Measurements from ENCODE around the gene SLCO1A2.

Gene SLCO1A2

GRCh38 chr12:21296751-21297406, 37.8 kb downstream of the SLCO1A2 start:
- no peaks in the 10 kb centered on the region for H3K4me1 ChIP-seq (ENCODE audit: insufficient read depth, low read length)

GRCh38 chr12:21296348-21296747, 38.4 kb downstream of the SLCO1A2 start:
- Histone ChIP-seq H3K9ac (ENCODE audit: low read depth, low read length) (no peak overlapping the region), H3K36me3 (ENCODE audit: insufficient read depth, low read length) (no peaks in the 10 kb centered on the region), H3K9me3 (ENCODE audit: control insufficient read depth, insufficient read depth, low read length) (no peaks in the 10 kb centered on the region), H3K4me1 (ENCODE audit: insufficient read depth, low read length) (no peaks in the 10 kb centered on the region)

More at GRCh38 chr12:21296751-21297406, 37.8 kb downstream of the SLCO1A2 start:
- H3K36me3 ChIP-seq (ENCODE audit: insufficient read depth, low read length), result no peaks in the 10 kb centered on the region
- H3K9me3 ChIP-seq (ENCODE audit: control insufficient read depth, insufficient read depth, low read length), result no peaks in the 10 kb centered on the region
- no peak overlapping the region for H3K9ac ChIP-seq (ENCODE audit: low read depth, low read length)

GRCh38 chr12:21294176-21294575, 40.5 kb downstream of the SLCO1A2 start:
- Histone ChIP-seq H3K4me1 (ENCODE audit: insufficient read depth, low read length) (no peaks in the 10 kb centered on the region), H3K9ac (ENCODE audit: low read depth, low read length) (no peak overlapping the region), H3K9me3 (ENCODE audit: control insufficient read depth, insufficient read depth, low read length) (no peaks in the 10 kb centered on the region), H3K36me3 (ENCODE audit: insufficient read depth, low read length) (0 out of 2 replicates have a peak, but pooled peaks cover 3% of the 10 kb centered on the region)

GRCh38 chr12:21292111-21292510, 42.6 kb downstream of the SLCO1A2 start:
- no peaks in the 10 kb centered on the region for H3K9me3 ChIP-seq (ENCODE audit: control insufficient read depth, insufficient read depth, low read length)
- 0 out of 2 replicates have a peak, but pooled peaks cover 3% of the 10 kb centered on the region for H3K36me3 ChIP-seq (ENCODE audit: insufficient read depth, low read length)
- no peaks in the 10 kb centered on the region for H3K4me1 ChIP-seq (ENCODE audit: insufficient read depth, low read length)
- H3K9ac ChIP-seq (ENCODE audit: low read depth, low read length), result no peak overlapping the region

GRCh38 chr12:21289698-21290097, 45.0 kb downstream of the SLCO1A2 start:
- no peaks in the 10 kb centered on the region for H3K4me1 ChIP-seq (ENCODE audit: insufficient read depth, low read length)

GRCh38 chr12:21276826-21277225, 57.9 kb downstream of the SLCO1A2 start:
- no peaks in the 10 kb centered on the region for H3K4me1 ChIP-seq (ENCODE audit: insufficient read depth, low read length)
- H3K9ac ChIP-seq (ENCODE audit: low read depth, low read length), result no peak overlapping the region
- no peaks in the 10 kb centered on the region for H3K9me3 ChIP-seq (ENCODE audit: control insufficient read depth, insufficient read depth, low read length)
- no peaks in the 10 kb centered on the region for H3K36me3 ChIP-seq (ENCODE audit: insufficient read depth, low read length)

More at GRCh38 chr12:21289698-21290097, 45.0 kb downstream of the SLCO1A2 start:
- H3K9me3 ChIP-seq (ENCODE audit: control insufficient read depth, insufficient read depth, low read length), result no peaks in the 10 kb centered on the region
- no peak overlapping the region for H3K9ac ChIP-seq (ENCODE audit: low read depth, low read length)
- 0 out of 2 replicates have a peak, but pooled peaks cover 3% of the 10 kb centered on the region for H3K36me3 ChIP-seq (ENCODE audit: insufficient read depth, low read length)

- Histone ChIP-seq H3K36me3 (ENCODE audit: insufficient read depth, low read length) (no peaks in the 10 kb centered on the region; the same call in 1 of the 2 replicates), H3K9ac (ENCODE audit: low read depth, low read length) (no peak overlapping the region), H3K4me1 (ENCODE audit: insufficient read depth, low read length) (no peaks in the 10 kb centered on the region), H3K9me3 (ENCODE audit: control insufficient read depth, insufficient read depth, low read length) (peaks cover 19% of the 10 kb centered on the region)
Measured at GRCh38 chr12:21265932-21266331, 68.8 kb downstream of the SLCO1A2 start.

GRCh38 chr12:21264232-21264631, 70.5 kb downstream of the SLCO1A2 start:
- Histone ChIP-seq H3K4me1 (ENCODE audit: insufficient read depth, low read length) (no peaks in the 10 kb centered on the region), H3K9ac (ENCODE audit: low read depth, low read length) (no peak overlapping the region), H3K36me3 (ENCODE audit: insufficient read depth, low read length) (no peaks in the 10 kb centered on the region; the same call in 1 of the 2 replicates), H3K9me3 (ENCODE audit: control insufficient read depth, insufficient read depth, low read length) (peaks cover 19% of the 10 kb centered on the region)

- Histone ChIP-seq H3K9me3 (ENCODE audit: control insufficient read depth, insufficient read depth, low read length) (peaks cover 4% of the 10 kb centered on the region; the same call in 1 of the 2 replicates), H3K4me1 (ENCODE audit: insufficient read depth, low read length) (no peaks in the 10 kb centered on the region), H3K36me3 (ENCODE audit: insufficient read depth, low read length) (no peaks in the 10 kb centered on the region), H3K9ac (ENCODE audit: low read depth, low read length) (no peak overlapping the region)
Measured at GRCh38 chr12:21257172-21257571, 77.5 kb downstream of the SLCO1A2 start.

- H3K9ac ChIP-seq (ENCODE audit: low read depth, low read length), result no peak overlapping the region
- no peaks in the 10 kb centered on the region for H3K4me1 ChIP-seq (ENCODE audit: insufficient read depth, low read length)
- no peaks in the 10 kb centered on the region for H3K36me3 ChIP-seq (ENCODE audit: insufficient read depth, low read length)
- H3K9me3 ChIP-seq (ENCODE audit: control insufficient read depth, insufficient read depth, low read length), result no peaks in the 10 kb centered on the region
Measured at GRCh38 chr12:21252070-21252469, 82.6 kb downstream of the SLCO1A2 start.

- no peaks in the 10 kb centered on the region for H3K36me3 ChIP-seq (ENCODE audit: insufficient read depth, low read length)
- no peaks in the 10 kb centered on the region for H3K4me1 ChIP-seq (ENCODE audit: insufficient read depth, low read length)
- H3K9ac ChIP-seq (ENCODE audit: low read depth, low read length), result no peak overlapping the region
- no peaks in the 10 kb centered on the region for H3K9me3 ChIP-seq (ENCODE audit: control insufficient read depth, insufficient read depth, low read length)
Measured at GRCh38 chr12:21248679-21249078, 86.0 kb downstream of the SLCO1A2 start.

GRCh38 chr12:21239866-21240265, 94.9 kb downstream of the SLCO1A2 start:
- Histone ChIP-seq H3K4me1 (ENCODE audit: insufficient read depth, low read length) (no peaks in the 10 kb centered on the region), H3K9ac (ENCODE audit: low read depth, low read length) (no peak overlapping the region), H3K9me3 (ENCODE audit: control insufficient read depth, insufficient read depth, low read length) (no peaks in the 10 kb centered on the region), H3K36me3 (ENCODE audit: insufficient read depth, low read length) (no peaks in the 10 kb centered on the region)

- H3K9ac ChIP-seq (ENCODE audit: low read depth, low read length), result no peak overlapping the region
- no peaks in the 10 kb centered on the region; the same call in 1 of the 2 replicates for H3K9me3 ChIP-seq (ENCODE audit: control insufficient read depth, insufficient read depth, low read length)
- H3K36me3 ChIP-seq (ENCODE audit: insufficient read depth, low read length), result no peaks in the 10 kb centered on the region
- no peaks in the 10 kb centered on the region for H3K4me1 ChIP-seq (ENCODE audit: insufficient read depth, low read length)
Measured at GRCh38 chr12:21234395-21234794, 100.3 kb downstream of the SLCO1A2 start.

GRCh38 chr12:21223930-21224329, 110.8 kb downstream of the SLCO1A2 start:
- Histone ChIP-seq H3K36me3 (ENCODE audit: insufficient read depth, low read length) (no peaks in the 10 kb centered on the region), H3K9me3 (ENCODE audit: control insufficient read depth, insufficient read depth, low read length) (no peaks in the 10 kb centered on the region), H3K4me1 (ENCODE audit: insufficient read depth, low read length) (no peaks in the 10 kb centered on the region), H3K9ac (ENCODE audit: low read depth, low read length) (no peak overlapping the region)

- Histone ChIP-seq H3K9me3 (ENCODE audit: control insufficient read depth, insufficient read depth, low read length) (no peaks in the 10 kb centered on the region), H3K9ac (ENCODE audit: low read depth, low read length) (no peak overlapping the region), H3K4me1 (ENCODE audit: insufficient read depth, low read length) (no peaks in the 10 kb centered on the region), H3K36me3 (ENCODE audit: insufficient read depth, low read length) (no peaks in the 10 kb centered on the region)
Measured at GRCh38 chr12:21221778-21222177, 112.9 kb downstream of the SLCO1A2 start.

Measured in ES-I3 (cell line).